HepG2 (cell line): ENCODE results near the gene ANKS1A. TPM values are rescaled to one million over a fixed set of nuclear protein-coding genes. Genes with fewer than 3 reads are reported as not detected.

Source experiments
- AGO2 ChIP-seq: fragments of 200-400 bp; formaldehyde crosslinking; optimal IDR thresholded peaks from 2 replicates; pipeline ENCODE3; 2017; ENCODE audit warnings: mild to moderate bottlenecking, low read depth, low read length, moderate library complexity
- CBX1 ChIP-seq: IDR thresholded peaks from one replicate; pipeline ENCODE4 v1.6.1; 2016; ENCODE audit warnings: antibody characterized with exemption, low read depth
- GATAD1 ChIP-seq: IDR thresholded peaks from 2 replicates; pipeline ENCODE4 v1.6.1; 2016; ENCODE audit warnings: missing genetic modification reagents, missing compliant biosample characterization
- MAFG ChIP-seq: sonication (generic); formaldehyde crosslinking; IDR thresholded peaks from 2 replicates; pipeline ENCODE4 v1.5.1; 2020; ENCODE audit warnings: mild to moderate bottlenecking, missing genetic modification reagents
- MATR3 ChIP-seq: sonication (generic); formaldehyde crosslinking; IDR thresholded peaks from 2 replicates; pipeline ENCODE4 v1.4.0; 2020; ENCODE audit warnings: missing genetic modification reagents
- NFE2 ChIP-seq: sonication (generic); formaldehyde crosslinking; IDR thresholded peaks from 2 replicates; pipeline ENCODE4 v1.4.0; 2020; ENCODE audit warnings: missing genetic modification reagents
- PHF5A ChIP-seq: IDR thresholded peaks from one replicate; pipeline ENCODE4 v1.6.1; 2018; ENCODE audit warnings: low read depth, missing genetic modification reagents; ENCODE audit not compliant: unreplicated experiment
- SNAPC2 ChIP-seq: sonication (generic); formaldehyde crosslinking; IDR thresholded peaks from 2 replicates; pipeline ENCODE4 v1.8.1; 2022; ENCODE audit warnings: mild to moderate bottlenecking, missing genetic modification reagents
- SP2 ChIP-seq: sonication (generic); formaldehyde crosslinking; IDR thresholded peaks from 2 replicates; pipeline ENCODE4 v1.5.1; 2020; ENCODE audit warnings: mild to moderate bottlenecking, missing genetic modification reagents
- ZBTB14 ChIP-seq: sonication (generic); formaldehyde crosslinking; IDR thresholded peaks from 2 replicates; pipeline ENCODE4 v1.4.0; 2020; ENCODE audit warnings: missing genetic modification reagents
- ZFP62 ChIP-seq: sonication (generic); formaldehyde crosslinking; IDR thresholded peaks from 2 replicates; pipeline ENCODE4 v1.4.0; 2020; ENCODE audit warnings: missing genetic modification reagents
- ZNF276 ChIP-seq: sonication (generic); formaldehyde crosslinking; IDR thresholded peaks from 2 replicates; pipeline ENCODE4 v1.4.0; 2020; ENCODE audit warnings: mild to moderate bottlenecking, low read depth, missing genetic modification reagents
- ZNF292 ChIP-seq: sonication (generic); formaldehyde crosslinking; IDR thresholded peaks from 2 replicates; pipeline ENCODE4 v1.8.1; 2022; ENCODE audit warnings: mild to moderate bottlenecking, low read depth, missing genetic modification reagents, borderline replicate concordance
- ZNF326 ChIP-seq: sonication (generic); formaldehyde crosslinking; IDR thresholded peaks from 2 replicates; pipeline ENCODE4 v1.4.0; 2020; ENCODE audit warnings: missing genetic modification reagents, borderline replicate concordance
- ZNF335 ChIP-seq: sonication (generic); formaldehyde crosslinking; IDR thresholded peaks from 2 replicates; pipeline ENCODE4 v1.4.0; 2020; ENCODE audit warnings: missing genetic modification reagents
- ZNF597 ChIP-seq: sonication (generic); formaldehyde crosslinking; IDR thresholded peaks from 2 replicates; pipeline ENCODE4 v1.5.0; 2020; ENCODE audit warnings: missing genetic modification reagents
- ZNF605 ChIP-seq: sonication (generic); formaldehyde crosslinking; IDR thresholded peaks from 2 replicates; pipeline ENCODE4 v1.8.0; 2022; ENCODE audit warnings: mild to moderate bottlenecking, missing genetic modification reagents
- ZNF724P ChIP-seq: sonication (generic); formaldehyde crosslinking; IDR thresholded peaks from 2 replicates; pipeline ENCODE4 v1.8.0; 2022; ENCODE audit warnings: missing genetic modification reagents, borderline replicate concordance
- polyA plus RNA-seq, 8 experiments: library from polyadenylated mRNA; depleted of rRNA in 3 of 8; stranded (reverse) in 7 of 8; unstranded in 1 of 8; fragments of >200 nt; fragmentation: Illumina TruSeq in 4 of 8; extraction: Trizol in 4 of 8; gene quantifications; 2 replicates each; pipeline versions ENCODE4 v1.2.1 to v1.2.3, GENCODE V29; 2011 to 2016; ENCODE audit warnings: low read depth in 4 of 8, missing spikeins in 1 of 8, mixed read lengths in 1 of 8; ENCODE audit not compliant: insufficient read depth in 1 of 8
- total RNA-seq, 5 experiments: library from RNA; depleted of rRNA; stranded (reverse); fragments of >200 nt; fragmentation: Illumina TruSeq; extraction: Trizol; gene quantifications; 2 replicates each; pipeline ENCODE4 v1.2.3, GENCODE V29; 2016; ENCODE audit warnings: low read depth in 1 of 5
- TF ChIP-seq, protein P1 (sequence below): sonication (generic); formaldehyde crosslinking; IDR thresholded peaks from 2 replicates; pipeline ENCODE4 v1.4.0; 2020; ENCODE audit warnings: low read depth, missing genetic modification reagents
- TF ChIP-seq, protein P2 (sequence below): sonication (generic); formaldehyde crosslinking; IDR thresholded peaks from 2 replicates; pipeline ENCODE4 v1.5.1; 2020; ENCODE audit warnings: missing genetic modification reagents, mild to moderate bottlenecking, borderline replicate concordance

The ANKS1A gene
- total and polyA plus RNA-seq, 2 of the 13 experiments (the other 11 are each of a cell fraction or from before 2014, with no cell fraction given) = 7.2 to 15.1 TPM

- TF ChIP-seq, protein P1, sequence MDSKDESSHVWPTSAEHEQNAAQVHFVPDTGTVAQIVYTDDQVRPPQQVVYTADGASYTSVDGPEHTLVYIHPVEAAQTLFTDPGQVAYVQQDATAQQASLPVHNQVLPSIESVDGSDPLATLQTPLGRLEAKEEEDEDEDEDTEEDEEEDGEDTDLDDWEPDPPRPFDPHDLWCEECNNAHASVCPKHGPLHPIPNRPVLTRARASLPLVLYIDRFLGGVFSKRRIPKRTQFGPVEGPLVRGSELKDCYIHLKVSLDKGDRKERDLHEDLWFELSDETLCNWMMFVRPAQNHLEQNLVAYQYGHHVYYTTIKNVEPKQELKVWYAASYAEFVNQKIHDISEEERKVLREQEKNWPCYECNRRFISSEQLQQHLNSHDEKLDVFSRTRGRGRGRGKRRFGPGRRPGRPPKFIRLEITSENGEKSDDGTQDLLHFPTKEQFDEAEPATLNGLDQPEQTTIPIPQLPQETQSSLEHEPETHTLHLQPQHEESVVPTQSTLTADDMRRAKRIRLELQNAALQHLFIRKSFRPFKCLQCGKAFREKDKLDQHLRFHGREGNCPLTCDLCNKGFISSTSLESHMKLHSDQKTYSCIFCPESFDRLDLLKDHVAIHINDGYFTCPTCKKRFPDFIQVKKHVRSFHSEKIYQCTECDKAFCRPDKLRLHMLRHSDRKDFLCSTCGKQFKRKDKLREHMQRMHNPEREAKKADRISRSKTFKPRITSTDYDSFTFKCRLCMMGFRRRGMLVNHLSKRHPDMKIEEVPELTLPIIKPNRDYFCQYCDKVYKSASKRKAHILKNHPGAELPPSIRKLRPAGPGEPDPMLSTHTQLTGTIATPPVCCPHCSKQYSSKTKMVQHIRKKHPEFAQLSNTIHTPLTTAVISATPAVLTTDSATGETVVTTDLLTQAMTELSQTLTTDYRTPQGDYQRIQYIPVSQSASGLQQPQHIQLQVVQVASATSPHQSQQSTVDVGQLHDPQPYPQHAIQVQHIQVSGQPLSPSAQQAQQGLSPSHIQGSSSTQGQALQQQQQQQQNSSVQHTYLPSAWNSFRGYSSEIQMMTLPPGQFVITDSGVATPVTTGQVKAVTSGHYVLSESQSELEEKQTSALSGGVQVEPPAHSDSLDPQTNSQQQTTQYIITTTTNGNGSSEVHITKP = peak; percentile 86
- TF ChIP-seq ZNF605 (CRISPR knock-in tag) = peak; percentile 80; the same call in 1 of the 2 replicates
- TF ChIP-seq ZBTB14 (CRISPR knock-in tag) = no peak
- 0 out of 2 replicates have a peak, but pooled peaks have one; percentile 79 for TF ChIP-seq ZNF724P (CRISPR knock-in tag)
- TF ChIP-seq, protein P2, sequence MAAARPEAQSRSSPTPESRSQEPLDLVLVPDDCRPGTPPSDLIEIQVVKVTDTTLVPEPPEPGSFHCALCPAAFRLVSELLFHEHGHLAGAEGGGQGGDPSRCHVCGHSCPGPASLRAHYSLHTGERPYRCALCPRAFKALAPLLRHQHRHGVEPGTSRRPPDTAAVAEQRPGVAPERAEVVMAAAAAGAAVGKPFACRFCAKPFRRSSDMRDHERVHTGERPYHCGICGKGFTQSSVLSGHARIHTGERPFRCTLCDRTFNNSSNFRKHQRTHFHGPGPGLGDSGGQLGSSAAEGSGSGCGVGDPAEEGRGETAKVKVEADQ (CRISPR knock-in tag) = peak; percentile 83; the same call in 1 of the 2 replicates
- TF ChIP-seq SP2 (CRISPR knock-in tag) = peak; percentile 57
- TF ChIP-seq ZFP62 (CRISPR knock-in tag) = no peak
- no peak for TF ChIP-seq NFE2
- TF ChIP-seq ZNF597 (CRISPR knock-in tag) = no peak
- TF ChIP-seq ZNF326 = no peak
- no peak for TF ChIP-seq MATR3 (CRISPR knock-in tag)
- no peak for TF ChIP-seq CBX1
- TF ChIP-seq ZNF276 (CRISPR knock-in tag) = no peak
- no peak for TF ChIP-seq ZNF292 (CRISPR knock-in tag)
- no peak for TF ChIP-seq AGO2
- TF ChIP-seq ZNF335 (CRISPR knock-in tag) = peak; percentile 86
- TF ChIP-seq SNAPC2 (CRISPR knock-in tag) = peak; percentile 90; the same call in 1 of the 2 replicates
- TF ChIP-seq GATAD1 (CRISPR knock-in tag) = peak; percentile 99
- TF ChIP-seq PHF5A (CRISPR knock-in tag) = peak; percentile 44
- no peak for TF ChIP-seq MAFG (CRISPR knock-in tag)
Measured at GRCh38 chr6:34887753-34888513, 1.1 kb upstream of the ANKS1A start, which contains the start of gene TAF11 (continued).
